LNCaP clone FGC (cell line): Measurements from ENCODE around the gene SLC43A2.

ENCODE experiments used
- DNase-seq: peaks from one replicate; pipeline ENCODE4 v3.0.0-alpha.2; 2011; ENCODE audit warnings: low read depth
- H3K4me3 ChIP-seq: 2 replicates; pipeline ENCODE4 v1.5.1; 2011; ENCODE audit warnings: mild to moderate bottlenecking, low read depth, low read length, control low read depth
- TF ChIP-seq, protein P1 (sequence below): IDR thresholded peaks from 2 replicates; pipeline ENCODE4 v1.5.1; 2012; ENCODE audit warnings: mild to moderate bottlenecking; ENCODE audit not compliant: control insufficient read depth, insufficient read depth; ENCODE audit errors: extremely low read depth

The SLC43A2 gene

DNA sequence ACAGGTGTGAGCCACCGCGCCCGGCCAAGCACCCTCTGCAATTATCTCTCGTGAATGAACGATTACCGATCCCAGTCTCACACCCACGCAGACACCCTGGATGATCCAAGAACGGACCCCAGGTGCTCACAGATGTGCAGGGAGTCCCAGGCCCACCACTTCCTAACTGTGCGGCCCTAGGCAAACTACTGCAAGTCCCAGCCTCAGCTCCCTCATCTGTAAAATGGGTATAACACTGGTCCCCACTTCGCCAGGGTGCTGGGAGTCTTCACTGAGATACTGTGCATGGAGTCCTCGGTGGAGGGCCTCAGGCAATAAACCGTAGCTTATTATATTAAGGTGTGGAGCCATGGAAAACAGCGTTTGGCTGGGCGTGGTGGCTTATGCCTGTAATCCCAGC, 44.5 kb downstream of the SLC43A2 start:
- no peak for DNase-seq
- TF ChIP-seq, protein P1, sequence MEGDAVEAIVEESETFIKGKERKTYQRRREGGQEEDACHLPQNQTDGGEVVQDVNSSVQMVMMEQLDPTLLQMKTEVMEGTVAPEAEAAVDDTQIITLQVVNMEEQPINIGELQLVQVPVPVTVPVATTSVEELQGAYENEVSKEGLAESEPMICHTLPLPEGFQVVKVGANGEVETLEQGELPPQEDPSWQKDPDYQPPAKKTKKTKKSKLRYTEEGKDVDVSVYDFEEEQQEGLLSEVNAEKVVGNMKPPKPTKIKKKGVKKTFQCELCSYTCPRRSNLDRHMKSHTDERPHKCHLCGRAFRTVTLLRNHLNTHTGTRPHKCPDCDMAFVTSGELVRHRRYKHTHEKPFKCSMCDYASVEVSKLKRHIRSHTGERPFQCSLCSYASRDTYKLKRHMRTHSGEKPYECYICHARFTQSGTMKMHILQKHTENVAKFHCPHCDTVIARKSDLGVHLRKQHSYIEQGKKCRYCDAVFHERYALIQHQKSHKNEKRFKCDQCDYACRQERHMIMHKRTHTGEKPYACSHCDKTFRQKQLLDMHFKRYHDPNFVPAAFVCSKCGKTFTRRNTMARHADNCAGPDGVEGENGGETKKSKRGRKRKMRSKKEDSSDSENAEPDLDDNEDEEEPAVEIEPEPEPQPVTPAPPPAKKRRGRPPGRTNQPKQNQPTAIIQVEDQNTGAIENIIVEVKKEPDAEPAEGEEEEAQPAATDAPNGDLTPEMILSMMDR = no peak
- no peak overlapping the region for H3K4me3 ChIP-seq

DNA sequence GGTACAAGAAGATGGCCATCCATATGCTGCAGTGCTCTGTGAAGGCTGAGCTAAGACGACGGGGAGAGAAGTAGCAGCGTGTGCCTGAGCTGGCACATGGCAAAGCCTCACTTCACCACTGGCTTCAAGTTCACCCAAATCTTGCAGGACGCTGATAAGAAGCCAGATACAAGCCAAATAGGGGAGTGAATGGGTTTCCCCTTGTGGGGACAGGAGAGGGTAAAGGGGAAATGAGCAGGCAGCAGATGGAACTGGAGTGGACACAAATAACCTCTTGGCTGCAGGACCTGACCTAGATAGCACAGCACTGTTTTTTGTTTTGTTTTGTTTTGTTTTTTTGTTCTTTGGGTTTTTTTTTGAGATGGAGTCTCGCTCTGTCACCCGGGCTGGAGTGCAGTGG, 45.1 kb downstream of the SLC43A2 start:
- DNase-seq = no peak
- H3K4me3 ChIP-seq = no peak overlapping the region
- TF ChIP-seq, protein P1 = no peak

- no peak for DNase-seq
- TF ChIP-seq, protein P1 = no peak
- H3K4me3 ChIP-seq = no peak overlapping the region
Measured at GRCh38 chr17:1582374-1582773, 46.3 kb downstream of the SLC43A2 start.

- TF ChIP-seq, protein P1 = no peak
- no peak overlapping the region for H3K4me3 ChIP-seq
- no peak for DNase-seq
Measured at GRCh38 chr17:1580979-1581676, 47.5 kb downstream of the SLC43A2 start.

DNA sequence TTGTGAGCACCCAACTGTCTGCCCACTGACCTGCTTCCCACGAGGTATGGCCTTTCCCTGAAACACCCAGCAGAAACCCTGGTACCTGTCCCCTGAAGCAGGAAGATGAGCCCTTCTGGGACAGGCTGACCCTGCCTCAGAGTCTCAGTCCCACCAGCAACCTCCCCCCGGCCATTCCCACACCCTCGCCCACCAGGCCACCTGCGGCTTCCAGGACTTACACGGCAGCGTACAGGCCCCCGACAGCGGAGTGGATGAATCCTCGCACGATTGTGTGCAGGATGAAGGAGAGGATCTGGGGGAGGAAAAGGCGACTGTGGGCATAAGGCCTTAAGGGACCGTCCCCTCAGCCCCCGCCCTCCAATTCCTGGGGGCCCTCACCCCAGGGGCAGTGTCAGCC, 50.6 kb downstream of the SLC43A2 start:
- no peak for DNase-seq
- TF ChIP-seq, protein P1 = no peak
- no peak overlapping the region for H3K4me3 ChIP-seq

DNA sequence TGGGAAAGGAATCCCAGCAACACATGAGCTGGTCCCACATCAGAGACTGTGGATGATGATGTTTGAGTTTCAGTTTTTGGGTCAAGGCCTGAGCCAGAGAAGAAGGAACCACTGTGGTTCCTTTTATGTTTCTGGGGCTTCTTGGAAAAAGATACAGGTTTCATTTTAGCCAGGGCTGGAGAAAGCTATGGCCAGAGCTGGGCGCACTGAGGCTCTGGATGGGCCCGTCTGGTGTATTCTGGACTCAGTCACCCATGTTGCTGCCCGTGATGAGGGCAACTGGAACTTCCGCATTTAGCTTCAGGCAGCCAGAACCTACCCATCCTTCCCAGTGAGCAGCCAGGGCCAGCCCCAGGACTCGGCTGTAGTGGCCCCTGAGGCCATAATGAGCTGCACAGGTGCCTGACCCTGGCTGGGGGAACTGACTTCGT, 51.0 kb downstream of the SLC43A2 start:
- H3K4me3 ChIP-seq = no peak overlapping the region
- TF ChIP-seq, protein P1 = no peak
- DNase-seq = no peak

DNA sequence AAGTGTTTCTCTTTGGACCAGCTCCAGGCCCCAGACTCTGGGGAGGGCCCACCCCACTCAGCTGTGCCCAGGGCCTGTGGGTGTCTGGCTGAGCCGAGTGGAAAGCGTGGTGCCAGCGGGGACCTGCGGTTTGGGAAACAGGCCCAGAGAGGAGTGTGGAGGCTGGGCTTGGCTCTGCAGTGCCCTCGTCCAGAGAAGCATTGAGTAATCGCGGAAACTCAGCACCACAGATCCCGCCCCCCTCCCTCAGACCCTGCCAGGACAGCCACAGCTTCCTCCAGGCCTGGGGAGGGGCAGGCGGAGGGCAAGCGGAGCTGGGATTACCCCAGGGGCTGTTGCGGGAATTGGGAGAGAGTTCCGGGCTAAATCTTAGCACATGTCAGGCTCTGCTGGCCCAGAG, 51.5 kb downstream of the SLC43A2 start:
- DNase-seq = no peak
- no peak overlapping the region for H3K4me3 ChIP-seq
- TF ChIP-seq, protein P1 = no peak
